ENCODE data around the gene LILRB3.
"Not testable (repeated sequence)": the region's sequence is repeated elsewhere in the genome, so short reads cannot be mapped to it uniquely, and the experiment has no call there.

Gene LILRB3

GRCh38 chr19:54201172-54201701 is 21.6 kb downstream of the LILRB3 start:
- Histone ChIP-seq H3K4me3 (peak overlapping the region; percentile 95), H3K27ac (peak overlapping the region; percentile 96), H3K9ac (ENCODE audit: insufficient read length) (peak overlapping the region; percentile 100), H3K36me3 (ENCODE audit: insufficient read depth, low read length) (peaks cover 53% of the 10 kb centered on the region), H3K9me3 (ENCODE audit: low read depth, low read length) (no peaks in the 10 kb centered on the region)
- no peak for TF ChIP-seq POLR2AphosphoS5 (IDR thresholded peaks at IDR 0.05; ENCODE audit: borderline replicate concordance, low read depth, low read length)
- no peak for TF ChIP-seq FOXP2 (optimal IDR thresholded peaks at IDR 0.05; ENCODE audit: control extremely low read depth, extremely low read length, insufficient read depth)
- TF ChIP-seq EZH2 (IDR thresholded peaks at IDR 0.05): no peak
- no peak for DNase-seq (ENCODE audit: low read depth, low spot score)

- H3K9me3 ChIP-seq (ENCODE audit: low read depth, low read length): no peaks in the 10 kb centered on the region
- TF ChIP-seq POLR2AphosphoS5 (IDR thresholded peaks at IDR 0.05; ENCODE audit: borderline replicate concordance, low read depth, low read length) (no peak), EZH2 (IDR thresholded peaks at IDR 0.05) (no peak), FOXP2 (optimal IDR thresholded peaks at IDR 0.05; ENCODE audit: control extremely low read depth, extremely low read length, insufficient read depth) (no peak)
- H3K27ac ChIP-seq: 0 out of 2 replicates have a peak overlapping the region, but pooled peaks have one; percentile 7
- H3K4me3 ChIP-seq: no peak overlapping the region
- H3K9ac ChIP-seq (ENCODE audit: insufficient read length): peak overlapping the region; percentile 23
- peaks cover 42% of the 10 kb centered on the region for H3K36me3 ChIP-seq (ENCODE audit: insufficient read depth, low read length)
- no peak for DNase-seq (ENCODE audit: low read depth, low spot score)
These were observed 23.4 kb downstream of the LILRB3 start for GRCh38 chr19:54199401-54199800.

- Histone ChIP-seq H3K27ac (no peak overlapping the region), H3K36me3 (ENCODE audit: insufficient read depth, low read length) (peaks cover 35% of the 10 kb centered on the region), H3K9me3 (ENCODE audit: low read depth, low read length) (no peaks in the 10 kb centered on the region), H3K9ac (ENCODE audit: insufficient read length) (no peak overlapping the region), H3K4me3 (no peak overlapping the region)
- no peak for DNase-seq (ENCODE audit: low read depth, low spot score)
- no peak for TF ChIP-seq EZH2 (IDR thresholded peaks at IDR 0.05)
- TF ChIP-seq FOXP2 (optimal IDR thresholded peaks at IDR 0.05; ENCODE audit: control extremely low read depth, extremely low read length, insufficient read depth): no peak
- no peak for TF ChIP-seq POLR2AphosphoS5 (IDR thresholded peaks at IDR 0.05; ENCODE audit: borderline replicate concordance, low read depth, low read length)
These were observed 25.7 kb downstream of the LILRB3 start for GRCh38 chr19:54197121-54197520.

- DNase-seq (ENCODE audit: low read depth, low spot score): no peak
- Histone ChIP-seq H3K4me3 (no peak overlapping the region), H3K9ac (ENCODE audit: insufficient read length) (no peak overlapping the region), H3K9me3 (ENCODE audit: low read depth, low read length) (no peaks in the 10 kb centered on the region), H3K36me3 (ENCODE audit: insufficient read depth, low read length) (peaks cover 29% of the 10 kb centered on the region), H3K27ac (no peak overlapping the region)
- TF ChIP-seq POLR2AphosphoS5 (IDR thresholded peaks at IDR 0.05; ENCODE audit: borderline replicate concordance, low read depth, low read length) (no peak), FOXP2 (optimal IDR thresholded peaks at IDR 0.05; ENCODE audit: control extremely low read depth, extremely low read length, insufficient read depth) (no peak), EZH2 (IDR thresholded peaks at IDR 0.05) (no peak)
These were observed 26.3 kb downstream of the LILRB3 start for GRCh38 chr19:54196536-54196935.

- not testable (repeated sequence) for H3K4me3 ChIP-seq; DNase-seq (ENCODE audit: low read depth, low spot score); H3K27ac ChIP-seq; H3K9me3 ChIP-seq (ENCODE audit: low read depth, low read length)
- H3K9ac ChIP-seq (ENCODE audit: insufficient read length): peak overlapping the region; percentile 15
- H3K36me3 ChIP-seq (ENCODE audit: insufficient read depth, low read length): peaks cover 23% of the 10 kb centered on the region
These were observed 28.3 kb downstream of the LILRB3 start for GRCh38 chr19:54194463-54194862.

GRCh38 chr19:54193011-54193410 is 29.8 kb downstream of the LILRB3 start:
- TF ChIP-seq POLR2AphosphoS5 (IDR thresholded peaks at IDR 0.05; ENCODE audit: borderline replicate concordance, low read depth, low read length) (no peak), EZH2 (IDR thresholded peaks at IDR 0.05) (no peak), FOXP2 (optimal IDR thresholded peaks at IDR 0.05; ENCODE audit: control extremely low read depth, extremely low read length, insufficient read depth) (no peak)
- H3K9ac ChIP-seq (ENCODE audit: insufficient read length): peak overlapping the region; percentile 7
- no peak for DNase-seq (ENCODE audit: low read depth, low spot score)
- no peak overlapping the region for H3K27ac ChIP-seq
- H3K4me3 ChIP-seq: no peak overlapping the region
- peaks cover 23% of the 10 kb centered on the region for H3K36me3 ChIP-seq (ENCODE audit: insufficient read depth, low read length)
- no peaks in the 10 kb centered on the region for H3K9me3 ChIP-seq (ENCODE audit: low read depth, low read length)

GRCh38 chr19:54191811-54192453 is 30.9 kb downstream of the LILRB3 start:
- Histone ChIP-seq H3K9me3 (ENCODE audit: low read depth, low read length) (no peaks in the 10 kb centered on the region), H3K4me3 (peak overlapping the region; percentile 88), H3K9ac (ENCODE audit: insufficient read length) (peak overlapping the region; percentile 91), H3K36me3 (ENCODE audit: insufficient read depth, low read length) (peaks cover 23% of the 10 kb centered on the region), H3K27ac (peak overlapping the region; percentile 97)
- no peak for DNase-seq (ENCODE audit: low read depth, low spot score)
- no peak for TF ChIP-seq EZH2 (IDR thresholded peaks at IDR 0.05)
- no peak for TF ChIP-seq FOXP2 (optimal IDR thresholded peaks at IDR 0.05; ENCODE audit: control extremely low read depth, extremely low read length, insufficient read depth)
- TF ChIP-seq POLR2AphosphoS5 (IDR thresholded peaks at IDR 0.05; ENCODE audit: borderline replicate concordance, low read depth, low read length): no peak

GRCh38 chr19:54191011-54191810 is 31.6 kb downstream of the LILRB3 start, which contains the start of gene TSEN34:
TSS of gene TSEN34 (plus strand) at chr19:54191308. CDS start at chr19:54191365, 57 bp downstream.
- Histone ChIP-seq H3K4me3 (peak within 1 kb of the TSS; percentile 88), H3K9me3 (ENCODE audit: low read depth, low read length) (no peaks in the 10 kb centered on the region), H3K36me3 (ENCODE audit: insufficient read depth, low read length) (peaks cover 23% of the 10 kb centered on the region), H3K9ac (ENCODE audit: insufficient read length) (peak within 1 kb of the TSS; percentile 97), H3K27ac (peak within 1 kb of the TSS; percentile 97)
- TF ChIP-seq POLR2AphosphoS5 (IDR thresholded peaks at IDR 0.05; ENCODE audit: borderline replicate concordance, low read depth, low read length) (peak; percentile 84), EZH2 (IDR thresholded peaks at IDR 0.05) (no peak), FOXP2 (optimal IDR thresholded peaks at IDR 0.05; ENCODE audit: control extremely low read depth, extremely low read length, insufficient read depth) (peak; percentile 40)
- DNase-seq (ENCODE audit: low read depth, low spot score): no peak
